Ovary (tissue), 9 donors: Measurements from ENCODE around the gene PCDHGA8. TPM values are rescaled to one million over a fixed set of nuclear protein-coding genes. Genes with fewer than 3 reads are reported as not detected.
"Not testable (repeated sequence)": the region's sequence is repeated elsewhere in the genome, so short reads cannot be mapped to it uniquely, and the experiment has no call there.

Source experiments
- DNase-seq, 5 donors: peaks; one replicate each; pipeline ENCODE4 v3.0.0-alpha.2; 2019 to 2020
- H3K27ac ChIP-seq, 2 donors: fragments of 200-600 bp; one replicate each; pipeline versions ENCODE4 v1.5.1 to v1.8.0; 2019 to 2022
- H3K27me3 ChIP-seq: fragments of 200-600 bp; one replicate; pipeline ENCODE4 v1.8.0; 2022
- H3K36me3 ChIP-seq: fragments of 200-600 bp; sonication (generic); one replicate; pipeline ENCODE4 v1.5.1; 2019
- H3K4me1 ChIP-seq: one replicate; pipeline ENCODE4 v1.8.1; 2013; ENCODE audit warnings: mild to moderate bottlenecking, moderate library complexity; ENCODE audit not compliant: insufficient read depth
- H3K4me3 ChIP-seq: fragments of 200-600 bp; sonication (generic); one replicate; pipeline ENCODE4 v1.5.1; 2017
- H3K9me3 ChIP-seq, 2 donors: fragments of 200-600 bp in 1 of 2; sonication (generic) in 1 of 2; one replicate each; pipeline versions ENCODE4 v1.5.1 to v1.8.1; 2013 to 2019; ENCODE audit warnings: mild to moderate bottlenecking in 1 of 2, moderate library complexity in 1 of 2
- EP300 ChIP-seq: sonication (generic); formaldehyde crosslinking; IDR thresholded peaks from one replicate; pipeline ENCODE4 v1.6.1; 2017; ENCODE audit warnings: antibody characterized with exemption
- POLR2A ChIP-seq: fragments of 450-650 bp; IDR thresholded peaks from one replicate; pipeline ENCODE4 v1.6.1; 2017; ENCODE audit warnings: antibody characterized with exemption, mild to moderate bottlenecking, moderate library complexity
- WGBS, 3 donors: extraction: QIAGEN DNeasy Blood & Tissue Kit in 1 of 3; methylation state at CpG; one replicate each; pipeline versions ENCODE4 v1.1.5 to v1.1.7; 2013 to 2017; 5-methylcytosine and 5-hydroxymethylcytosine counted together
- intact Hi-C, 4 donors: fragments of 100-400 bp; cut with DNase I; formaldehyde crosslinking; loops; one replicate each; pipeline versions ENCODE4 v1.11.0 to v1.15.1; 2022 to 2023
- polyA plus RNA-seq, 2 donors: library from polyadenylated mRNA; stranded (reverse); fragments of 200-250 nt in 1 of 2; fragments of 350-450 nt in 1 of 2; fragmentation: Illumina TruSeq in 1 of 2; extraction: RNeasy Lipid Tissue Mini Kit (QIAGEN cat#74804) in 1 of 2; gene quantifications; one replicate each; pipeline ENCODE4 v1.2.3, GENCODE V29; 2013 to 2014
- total RNA-seq, 7 donors: library from RNA; depleted of rRNA in 2 of 7; stranded (reverse); fragments of >200 nt in 2 of 7; fragmentation: NEBNext Ultra II Directional in 3 of 7; extraction: Animal tissue kit (Norgen Biotek cat#: 25700) in 3 of 7; gene quantifications; one replicate each; pipeline versions ENCODE4 v1.1.0 to v1.2.4, GENCODE V29; 2016 to 2023
- TF ChIP-seq, protein P1 (sequence below), 3 donors: fragments of 450-650 bp in 2 of 3; fragments of 200-600 bp in 1 of 3; IDR thresholded peaks; one replicate each; pipeline versions ENCODE4 v1.5.1 to v1.8.0; 2016 to 2022; ENCODE audit warnings: antibody characterized with exemption in 3 of 3, mild to moderate bottlenecking in 1 of 3
- donor health status: DM: no; HTN: no; CAD: no; lungs with moderate emphysema.
- donor health status: DM: no; HTN: no; CAD: no.
- donor health status: Bipolar disorder and iron deficiency.
- donor health status: DM: yes; HTN: yes; CAD: no.
- donor health status: DM: no; HTN: no; CAD: no.
- donor health status: DM: yes; HTN: yes; CAD: no.

PCDHGA8 gene
- total and polyA plus RNA-seq, 9 donors, result 0.37 to 7.6 (median 3.6) TPM

GRCh38 chr5:141430332-141431113 lies 38.1 kb downstream of the PCDHGA8 start, which contains the start of gene PCDHGA12:
Gene PCDHGA12 (plus strand): TSS chr5:141430507. CDS start chr5:141430760, 253 bp downstream.
- intact Hi-C loops, result no loop called here
- Histone ChIP-seq H3K9me3 (peaks cover 12 to 59% of the 10 kb centered on the region in 2 donors), H3K27ac (no peak within 1 kb of the TSS), H3K4me3 (no peak within 1 kb of the TSS), H3K36me3 (no peaks in the 10 kb centered on the region), H3K27me3 (no peaks in the 10 kb centered on the region), H3K4me1 (no peaks in the 10 kb centered on the region)
- 11 to 20% (median 12%) methylated on average over 33 of the region's 33 CpGs for WGBS, 3 donors
- TF ChIP-seq, protein P1, sequence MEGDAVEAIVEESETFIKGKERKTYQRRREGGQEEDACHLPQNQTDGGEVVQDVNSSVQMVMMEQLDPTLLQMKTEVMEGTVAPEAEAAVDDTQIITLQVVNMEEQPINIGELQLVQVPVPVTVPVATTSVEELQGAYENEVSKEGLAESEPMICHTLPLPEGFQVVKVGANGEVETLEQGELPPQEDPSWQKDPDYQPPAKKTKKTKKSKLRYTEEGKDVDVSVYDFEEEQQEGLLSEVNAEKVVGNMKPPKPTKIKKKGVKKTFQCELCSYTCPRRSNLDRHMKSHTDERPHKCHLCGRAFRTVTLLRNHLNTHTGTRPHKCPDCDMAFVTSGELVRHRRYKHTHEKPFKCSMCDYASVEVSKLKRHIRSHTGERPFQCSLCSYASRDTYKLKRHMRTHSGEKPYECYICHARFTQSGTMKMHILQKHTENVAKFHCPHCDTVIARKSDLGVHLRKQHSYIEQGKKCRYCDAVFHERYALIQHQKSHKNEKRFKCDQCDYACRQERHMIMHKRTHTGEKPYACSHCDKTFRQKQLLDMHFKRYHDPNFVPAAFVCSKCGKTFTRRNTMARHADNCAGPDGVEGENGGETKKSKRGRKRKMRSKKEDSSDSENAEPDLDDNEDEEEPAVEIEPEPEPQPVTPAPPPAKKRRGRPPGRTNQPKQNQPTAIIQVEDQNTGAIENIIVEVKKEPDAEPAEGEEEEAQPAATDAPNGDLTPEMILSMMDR (IDR thresholded peaks at IDR 0.05), result peak in 1 of 3 donors; percentile 18
- TF ChIP-seq POLR2A (no peak), EP300 (no peak)
- DNase-seq, result peak in 3 of 5 donors; percentile 35 to 51 (median 39)

DNA sequence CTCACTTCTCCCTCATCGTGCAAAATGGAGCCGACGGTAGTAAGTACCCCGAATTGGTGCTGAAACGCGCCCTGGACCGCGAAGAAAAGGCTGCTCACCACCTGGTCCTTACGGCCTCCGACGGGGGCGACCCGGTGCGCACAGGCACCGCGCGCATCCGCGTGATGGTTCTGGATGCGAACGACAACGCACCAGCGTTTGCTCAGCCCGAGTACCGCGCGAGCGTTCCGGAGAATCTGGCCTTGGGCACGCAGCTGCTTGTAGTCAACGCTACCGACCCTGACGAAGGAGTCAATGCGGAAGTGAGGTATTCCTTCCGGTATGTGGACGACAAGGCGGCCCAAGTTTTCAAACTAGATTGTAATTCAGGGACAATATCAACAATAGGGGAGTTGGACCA lies 38.9 kb downstream of the PCDHGA8 start:
- H3K27ac ChIP-seq, result no peak overlapping the region
- 12 to 22% (median 15%) methylated on average over 37 of the region's 37 CpGs for WGBS, 3 donors
- H3K4me3 ChIP-seq, result no peak overlapping the region
- intact Hi-C loops, result no loop called here
- H3K36me3 ChIP-seq, result no peaks in the 10 kb centered on the region
- DNase-seq, result no peak
- H3K4me1 ChIP-seq, result no peaks in the 10 kb centered on the region
- TF ChIP-seq EP300, result no peak
- TF ChIP-seq, protein P1 (IDR thresholded peaks at IDR 0.05), result no peak
- no peak for TF ChIP-seq POLR2A
- no peaks in the 10 kb centered on the region for H3K27me3 ChIP-seq
- peaks cover 8 to 54% of the 10 kb centered on the region in 2 donors for H3K9me3 ChIP-seq

DNA sequence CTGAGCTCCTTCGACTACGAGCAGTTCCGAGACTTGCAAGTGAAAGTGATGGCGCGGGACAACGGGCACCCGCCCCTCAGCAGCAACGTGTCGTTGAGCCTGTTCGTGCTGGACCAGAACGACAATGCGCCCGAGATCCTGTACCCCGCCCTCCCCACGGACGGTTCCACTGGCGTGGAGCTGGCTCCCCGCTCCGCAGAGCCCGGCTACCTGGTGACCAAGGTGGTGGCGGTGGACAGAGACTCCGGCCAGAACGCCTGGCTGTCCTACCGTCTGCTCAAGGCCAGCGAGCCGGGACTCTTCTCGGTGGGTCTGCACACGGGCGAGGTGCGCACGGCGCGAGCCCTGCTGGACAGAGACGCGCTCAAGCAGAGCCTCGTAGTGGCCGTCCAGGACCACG lies 39.9 kb downstream of the PCDHGA8 start:
- 32 to 37% (median 35%) methylated on average over 30 to 38 of the region's 38 CpGs for WGBS, 3 donors
- peaks cover 8 to 45% of the 10 kb centered on the region in 2 donors for H3K9me3 ChIP-seq
- H3K4me3 ChIP-seq, H3K27me3 ChIP-seq, intact Hi-C loops, H3K4me1 ChIP-seq, H3K36me3 ChIP-seq, H3K27ac ChIP-seq, DNase-seq: not testable (repeated sequence)

DNA sequence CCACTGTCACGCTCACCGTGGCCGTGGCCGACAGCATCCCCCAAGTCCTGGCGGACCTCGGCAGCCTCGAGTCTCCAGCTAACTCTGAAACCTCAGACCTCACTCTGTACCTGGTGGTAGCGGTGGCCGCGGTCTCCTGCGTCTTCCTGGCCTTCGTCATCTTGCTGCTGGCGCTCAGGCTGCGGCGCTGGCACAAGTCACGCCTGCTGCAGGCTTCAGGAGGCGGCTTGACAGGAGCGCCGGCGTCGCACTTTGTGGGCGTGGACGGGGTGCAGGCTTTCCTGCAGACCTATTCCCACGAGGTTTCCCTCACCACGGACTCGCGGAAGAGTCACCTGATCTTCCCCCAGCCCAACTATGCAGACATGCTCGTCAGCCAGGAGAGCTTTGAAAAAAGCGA lies 40.3 kb downstream of the PCDHGA8 start:
- H3K36me3 ChIP-seq, H3K27me3 ChIP-seq, DNase-seq, H3K4me1 ChIP-seq, intact Hi-C loops, H3K4me3 ChIP-seq, H3K27ac ChIP-seq: not testable (repeated sequence)
- H3K9me3 ChIP-seq, result peaks cover 6 to 44% of the 10 kb centered on the region in 2 donors
- 25 to 29% (median 25%) methylated on average over 20 to 29 of the region's 29 CpGs for WGBS, 3 donors

DNA sequence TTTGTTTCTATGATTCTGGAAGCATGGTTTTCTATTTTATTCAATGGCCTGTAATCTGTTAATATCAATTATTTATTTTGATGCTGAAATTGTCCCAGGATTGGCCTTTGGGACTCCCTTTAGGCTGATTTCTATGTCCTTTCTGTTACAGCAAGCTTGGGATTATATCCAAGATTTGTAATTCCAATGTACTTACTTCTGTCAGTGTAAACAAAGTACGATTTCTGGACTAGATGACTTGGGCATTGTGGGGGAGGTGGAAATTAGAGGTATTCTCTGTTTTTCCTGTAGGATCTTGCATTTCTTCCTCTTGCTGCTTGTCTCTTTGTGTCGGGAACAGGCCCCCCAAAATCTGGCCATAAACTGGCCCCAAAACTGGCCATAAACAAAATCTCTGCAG lies 41.6 kb downstream of the PCDHGA8 start:
- Histone ChIP-seq H3K36me3 (no peaks in the 10 kb centered on the region), H3K27me3 (no peaks in the 10 kb centered on the region), H3K9me3 (peaks cover 0 to 34% of the 10 kb centered on the region in 2 donors), H3K4me3 (no peak overlapping the region), H3K27ac (no peak overlapping the region), H3K4me1 (no peaks in the 10 kb centered on the region)
- TF ChIP-seq POLR2A, result no peak
- TF ChIP-seq, protein P1 (IDR thresholded peaks at IDR 0.05), result no peak
- TF ChIP-seq EP300, result no peak
- 82 to 93% (median 88%) methylated on average over 2 of the region's 2 CpGs for WGBS, 3 donors
- DNase-seq, result no peak
- intact Hi-C loops, result no loop called here
